Panc1 (cell line): ENCODE data around the gene NCK2.

Source experiments
- CTCF ChIP-seq: fragments of 450-650 bp; IDR thresholded peaks from 2 replicates; pipeline ENCODE4 v1.5.1; 2017; ENCODE audit warnings: mild to moderate bottlenecking
- POLR2AphosphoS5 ChIP-seq: IDR thresholded peaks from 2 replicates; pipeline ENCODE4 v1.6.1; 2012; ENCODE audit warnings: mild to moderate bottlenecking, low read depth, low read length, moderate library complexity
- REST ChIP-seq, 2 experiments: IDR thresholded peaks; 2 replicates each; pipeline ENCODE4 v1.6.1; 2011 to 2012; ENCODE audit warnings: low read depth in 2 of 2, control low read depth in 1 of 2, low read length in 1 of 2, mild to moderate bottlenecking in 1 of 2, moderate library complexity in 1 of 2; ENCODE audit not compliant: insufficient read depth in 1 of 2
- SIN3A ChIP-seq: IDR thresholded peaks from 2 replicates; pipeline ENCODE4 v1.6.1; 2012; ENCODE audit warnings: low read depth, mild to moderate bottlenecking, low read length, moderate library complexity, borderline replicate concordance; ENCODE audit not compliant: insufficient read depth
- TCF7L2 ChIP-seq: IDR thresholded peaks from 2 replicates; pipeline ENCODE4 v1.6.1; 2011; ENCODE audit warnings: mild to moderate bottlenecking, low read depth, low read length, inconsistent platforms

GRCh38 chr2:105877945-105878344 lies 133.2 kb downstream of the NCK2 start:
- TF ChIP-seq CTCF = no peak
- TF ChIP-seq SIN3A = no peak
- no peak for TF ChIP-seq POLR2AphosphoS5
- no peak for TF ChIP-seq REST (IDR thresholded peaks at IDR 0.05; ENCODE audit: insufficient read depth in 1 of 2, low read depth in 2 of 2, low read length in 1 of 2)
- no peak for TF ChIP-seq TCF7L2
